SHP77 (cell line): ENCODE data around the gene CNGA2.

Source experiments
- DNase-seq, 2 experiments: peaks; one replicate each; lab custom pipeline; 2025; lab: John Stamatoyannopoulos, UW

The CNGA2 gene

DNA sequence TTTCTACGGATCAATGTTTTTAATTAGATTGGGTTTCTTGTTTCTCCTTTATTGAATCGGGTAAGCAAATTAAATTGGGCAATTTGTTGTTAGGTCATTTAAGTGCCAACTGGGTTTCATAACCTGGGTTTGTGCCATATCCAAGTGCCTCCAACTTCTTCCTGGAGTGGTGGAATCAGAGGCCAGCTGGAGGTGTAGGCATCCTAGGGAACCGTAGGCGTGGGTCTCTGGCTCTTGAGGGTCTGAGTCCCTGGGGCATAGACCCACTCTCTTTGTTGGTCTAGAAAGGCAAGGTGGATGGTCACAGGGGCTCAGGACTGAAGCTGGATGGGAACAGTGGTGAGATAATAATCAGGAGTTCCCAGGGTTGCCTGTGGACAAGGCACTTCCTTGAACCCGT, 18.3 kb downstream of the CNGA2 start:
- DNase-seq: no peak

DNA sequence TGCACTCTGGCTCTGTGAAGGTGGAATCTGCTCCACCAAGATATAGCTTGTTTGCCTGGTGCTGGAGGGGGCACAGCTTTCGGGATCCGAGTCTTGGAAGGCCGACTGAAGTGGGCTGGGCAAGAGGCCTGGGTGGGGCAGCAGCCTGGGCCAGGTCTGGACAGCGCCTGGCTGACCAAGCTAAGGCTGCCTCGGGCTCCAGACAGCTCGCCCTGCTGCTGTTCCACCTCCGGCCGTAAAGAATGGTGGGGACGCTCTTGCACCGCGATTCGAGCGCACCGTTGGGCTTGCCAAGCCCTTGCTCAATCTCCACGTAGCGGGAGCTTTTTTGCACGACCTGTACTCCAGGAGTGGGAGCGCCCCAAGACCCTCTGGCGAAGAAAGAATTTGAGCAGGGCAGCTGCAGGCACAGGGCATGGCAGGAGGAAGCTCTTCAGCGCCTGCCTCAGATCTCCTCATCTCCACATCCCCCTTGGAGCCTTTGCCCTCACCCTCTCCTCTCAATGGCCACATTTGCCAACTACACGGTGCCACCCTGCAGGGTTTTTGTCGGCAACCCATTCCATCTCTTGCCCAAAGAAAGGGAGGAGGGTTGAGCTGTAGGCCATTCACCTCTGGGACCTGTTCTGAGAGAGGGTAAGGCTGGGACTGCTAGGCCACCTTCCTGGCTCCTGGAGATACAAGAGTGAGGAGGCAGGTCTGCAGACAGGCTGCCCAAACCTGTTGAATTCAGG, 18.9 kb downstream of the CNGA2 start:
- peak in 1 of 2 experiments; percentile 32 for DNase-seq

DNA sequence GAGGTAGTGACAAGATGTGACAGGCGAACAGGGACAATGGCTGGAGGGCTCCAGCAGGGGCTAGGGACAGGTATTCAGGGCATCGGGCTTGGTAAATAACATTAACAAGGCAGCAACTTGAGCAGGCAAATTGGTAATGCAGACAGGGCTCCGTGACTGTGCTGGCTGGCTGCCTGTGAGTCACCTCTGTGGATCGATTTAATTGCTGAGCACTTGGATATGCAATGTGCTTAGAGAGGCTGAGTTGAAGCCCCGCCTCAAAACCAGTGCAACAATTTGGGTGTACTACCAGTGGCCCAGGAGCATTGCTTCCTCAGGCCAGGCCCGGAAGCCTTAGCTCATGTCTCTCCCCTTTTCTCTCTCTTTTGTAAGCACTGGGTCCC, 19.5 kb downstream of the CNGA2 start:
- no peak for DNase-seq

DNA sequence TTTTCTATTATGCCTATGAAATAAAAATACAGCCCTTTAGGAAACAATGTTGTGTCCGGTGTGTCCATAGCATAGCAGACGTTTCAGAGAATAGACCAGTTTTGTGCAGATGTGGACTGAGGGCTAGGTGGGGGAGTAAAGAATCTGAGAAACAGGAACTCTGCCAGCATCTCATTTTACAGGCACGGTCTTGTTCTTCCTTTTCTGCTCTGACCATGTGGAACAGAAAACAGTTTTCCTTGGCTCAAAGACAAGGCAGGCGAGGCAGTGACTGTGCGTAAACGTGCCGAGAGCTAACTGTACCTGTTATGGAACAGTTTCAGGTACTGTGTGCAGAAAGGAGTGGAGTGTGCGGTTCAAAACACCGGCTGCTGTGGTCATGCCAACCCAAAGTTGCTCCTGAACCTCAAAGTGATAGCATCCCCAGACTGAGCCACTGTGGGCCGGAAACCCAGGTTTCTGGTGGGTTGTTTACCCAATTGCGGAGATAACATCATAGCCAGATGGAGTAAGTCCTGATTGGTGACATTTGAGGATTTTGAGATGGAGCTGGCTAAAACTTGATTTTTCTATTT, 20.2 kb downstream of the CNGA2 start:
- no peak for DNase-seq

DNA sequence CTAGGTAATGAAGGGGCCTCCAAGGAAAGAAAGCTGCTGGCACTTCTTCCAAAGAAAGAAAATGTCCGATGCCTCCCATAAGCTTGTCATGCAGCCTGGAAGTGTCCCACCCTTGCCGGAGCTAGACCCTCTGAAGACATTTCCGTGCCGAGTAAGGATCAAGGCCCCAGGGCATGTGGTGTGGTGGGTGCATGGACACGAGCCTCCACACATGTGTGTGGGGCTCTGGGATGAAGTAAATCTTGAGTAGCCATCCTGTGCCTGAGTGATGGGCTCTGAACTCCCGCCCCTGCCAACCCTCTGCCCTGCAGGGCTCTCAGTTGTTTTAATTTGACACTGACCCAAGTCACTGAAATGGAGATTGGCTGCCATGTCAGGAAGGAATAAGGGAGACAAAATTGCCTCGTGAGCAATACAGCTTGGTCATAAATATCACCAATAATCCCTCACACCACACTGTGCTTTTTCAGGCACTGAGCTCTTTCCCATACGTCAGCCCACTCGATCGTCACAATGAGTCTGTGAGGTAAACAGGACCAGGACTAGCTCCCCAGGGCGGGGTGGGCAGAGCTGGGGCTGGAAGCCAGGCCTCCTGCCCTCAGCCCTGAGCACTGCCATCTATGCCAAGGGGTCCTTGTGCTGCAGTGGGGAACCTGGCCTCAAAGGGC, 24.6 kb downstream of the CNGA2 start:
- DNase-seq: no peak

DNA sequence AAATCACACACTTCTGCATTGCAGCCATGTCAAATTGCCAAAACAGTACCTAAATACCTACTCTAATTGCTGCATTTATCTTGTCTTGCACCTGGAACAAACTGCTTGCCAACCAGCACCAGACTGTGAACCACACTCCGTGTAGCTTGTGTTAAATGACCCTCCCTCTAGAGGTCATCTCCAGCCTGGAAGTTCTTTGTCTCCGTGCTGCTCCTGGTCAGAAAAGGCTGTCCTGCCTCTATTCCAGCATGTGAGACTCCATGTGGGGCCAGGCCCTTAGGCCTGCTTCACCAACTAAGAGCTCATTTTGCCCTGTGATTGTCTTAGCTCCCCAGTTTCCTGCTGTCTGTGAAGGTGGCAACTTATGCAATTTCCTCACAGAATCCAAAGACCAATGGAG, 28.3 kb downstream of the CNGA2 start:
- DNase-seq: no peak

DNA sequence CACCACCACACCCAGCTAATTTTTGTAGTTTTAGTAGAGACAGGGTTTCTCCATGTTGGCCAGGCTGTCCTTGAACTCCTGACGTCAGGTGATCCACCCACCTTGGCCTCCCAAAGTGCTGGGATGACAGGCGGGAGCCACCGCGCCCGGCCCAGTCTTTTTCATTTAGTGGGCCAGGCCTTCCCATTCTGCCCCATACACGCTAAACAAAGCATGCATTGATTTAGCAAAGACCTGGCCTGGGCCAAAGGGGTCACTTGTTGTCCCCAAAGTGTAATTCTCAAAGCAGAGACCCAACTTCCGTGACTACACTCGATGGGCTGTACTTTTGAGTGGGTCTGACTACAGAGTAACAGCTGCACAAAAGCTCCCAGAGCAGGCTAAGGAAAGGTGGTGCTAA, 29.2 kb downstream of the CNGA2 start:
- no peak for DNase-seq

DNA sequence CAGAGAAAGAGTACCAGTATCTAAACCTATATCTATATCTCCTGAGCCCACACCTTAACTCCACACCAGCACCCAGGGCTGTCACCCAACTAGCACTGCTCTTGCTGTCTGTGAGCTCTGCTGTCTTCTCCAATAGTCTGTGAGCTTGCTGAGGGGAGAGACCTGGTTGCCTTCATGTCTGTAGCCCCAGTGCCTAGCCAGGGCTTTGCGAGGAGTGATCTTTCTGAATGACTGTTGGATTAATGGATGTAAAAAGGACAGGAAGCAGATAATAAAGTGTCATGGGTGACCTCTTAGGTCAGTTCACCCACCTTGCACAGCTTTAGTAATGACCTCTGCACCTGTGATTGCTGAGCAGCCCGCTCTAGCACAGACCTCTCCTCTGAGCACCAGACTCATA, 30.5 kb downstream of the CNGA2 start:
- no peak for DNase-seq

DNA sequence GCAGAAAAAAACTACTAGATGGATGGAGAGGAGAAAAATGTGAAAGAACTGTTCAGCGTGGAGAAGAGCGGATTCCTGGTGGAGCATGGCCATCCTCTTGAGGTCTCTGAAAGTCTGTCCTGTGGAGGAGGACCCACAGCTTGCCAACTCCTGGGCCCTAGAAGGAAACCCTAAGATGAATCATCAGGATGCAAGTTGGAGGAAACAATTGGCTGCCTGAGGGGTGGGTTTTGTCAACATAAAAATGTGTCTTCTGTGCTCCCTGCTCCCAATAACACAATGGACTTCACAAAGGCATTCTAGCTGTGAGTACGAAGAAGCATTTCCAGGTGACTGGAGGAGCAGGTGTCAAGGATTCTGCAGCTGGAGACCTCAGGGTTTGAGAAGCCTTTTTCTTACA, 37.2 kb downstream of the CNGA2 start:
- DNase-seq: no peak

DNA sequence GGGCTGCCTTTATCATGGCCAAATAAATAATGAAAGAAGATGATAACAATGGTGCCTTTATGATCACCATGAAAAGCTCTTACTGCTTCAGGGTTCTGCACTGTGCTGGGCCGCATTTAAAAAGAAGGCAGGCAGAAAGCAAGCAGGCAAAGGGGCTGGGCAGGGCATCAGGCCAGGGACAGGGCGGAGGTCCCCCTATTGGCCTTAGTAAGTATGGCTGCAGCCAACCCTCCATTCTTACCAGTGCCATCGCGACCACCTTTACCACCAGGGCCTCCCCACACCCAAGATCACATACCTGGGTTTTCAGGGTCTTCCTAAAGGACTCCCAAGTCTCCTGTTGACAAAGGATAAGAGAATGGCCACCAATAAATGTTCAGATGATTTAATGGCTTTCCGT, 38.9 kb downstream of the CNGA2 start:
- no peak for DNase-seq

DNA sequence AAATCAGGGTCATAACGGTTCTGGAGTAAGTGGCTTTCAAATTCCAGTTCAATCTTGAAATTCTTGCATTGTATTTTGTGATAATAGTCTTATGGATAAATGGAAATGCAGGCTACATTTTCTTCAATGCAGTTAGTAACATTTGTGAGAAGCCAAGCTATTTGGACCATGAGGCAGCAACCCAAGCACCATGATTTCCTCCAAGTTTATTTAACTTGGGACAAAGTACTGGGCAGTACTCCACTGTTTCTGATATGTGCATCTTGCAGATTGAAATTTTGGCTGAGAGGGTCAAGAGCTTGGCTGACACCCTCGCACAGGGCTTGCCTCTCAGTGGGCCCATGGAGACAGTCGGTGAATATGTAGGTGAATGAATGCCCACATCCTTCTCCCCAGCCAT, 39.9 kb downstream of the CNGA2 start:
- no peak for DNase-seq

DNA sequence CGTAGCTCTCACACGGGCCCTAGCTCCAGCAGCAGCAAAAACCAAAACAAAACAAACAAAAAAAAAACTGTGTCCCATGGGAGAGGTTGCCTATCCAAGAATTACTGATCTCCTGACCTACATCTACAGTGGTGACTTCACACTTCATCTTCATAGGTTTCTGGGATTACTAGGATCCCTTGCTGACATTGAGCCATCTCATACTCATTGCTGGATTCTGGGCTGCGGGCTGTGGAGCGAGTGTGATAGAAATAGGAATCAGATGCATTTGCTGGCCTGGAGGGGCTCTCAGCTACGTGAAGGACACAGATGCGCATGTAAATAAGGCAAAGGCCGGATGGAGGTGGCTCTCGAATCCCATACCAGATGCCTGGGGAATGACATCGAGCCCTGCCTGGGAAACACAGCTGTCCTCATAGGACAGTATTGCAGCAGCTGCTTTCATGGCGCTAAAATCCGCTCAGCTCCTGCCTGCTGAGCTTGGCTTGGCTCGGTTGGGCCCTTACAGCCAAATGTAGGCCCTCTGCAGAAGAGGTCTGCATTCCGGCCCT, 41.7 kb downstream of the CNGA2 start:
- DNase-seq: no peak

DNA sequence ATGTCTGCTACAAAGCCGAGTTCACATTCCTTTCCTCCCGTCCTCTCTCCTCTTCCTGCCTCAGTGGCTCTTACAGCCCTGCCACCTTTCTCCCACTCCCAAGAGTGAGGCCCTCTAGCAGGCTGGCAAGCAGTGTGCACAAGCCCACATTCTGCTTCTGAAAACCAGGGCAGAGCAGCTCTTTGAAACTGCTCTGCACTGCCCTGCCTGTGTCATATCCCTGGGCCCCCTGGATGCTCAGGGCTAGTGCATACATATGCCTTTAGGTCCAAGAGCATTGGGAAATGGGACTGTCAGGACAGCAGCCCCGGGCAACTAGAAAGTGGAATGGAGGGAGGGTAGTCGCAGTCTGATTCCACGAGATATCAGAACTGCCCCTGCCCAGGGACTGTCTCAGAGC, 42.4 kb downstream of the CNGA2 start:
- DNase-seq: no peak

DNA sequence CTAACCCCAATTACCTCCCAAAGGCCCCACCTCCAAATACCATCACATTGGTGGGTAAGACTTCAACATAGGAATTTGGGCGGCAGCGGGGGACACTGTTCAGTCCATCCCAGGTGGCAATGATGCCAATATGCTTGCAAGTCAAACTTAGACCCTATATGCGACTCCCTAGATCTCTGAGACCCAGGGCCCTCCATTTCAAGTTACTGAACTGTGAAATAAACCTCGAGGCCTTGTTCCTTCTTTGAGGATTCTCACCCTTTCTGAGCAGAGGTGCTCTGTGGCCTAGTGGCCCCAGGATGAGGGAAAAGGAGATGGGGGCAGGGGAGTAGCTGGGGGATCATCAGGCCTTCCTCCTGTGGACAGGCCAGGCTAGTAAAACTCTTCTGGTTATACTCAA, 44.7 kb downstream of the CNGA2 start:
- no peak for DNase-seq

DNA sequence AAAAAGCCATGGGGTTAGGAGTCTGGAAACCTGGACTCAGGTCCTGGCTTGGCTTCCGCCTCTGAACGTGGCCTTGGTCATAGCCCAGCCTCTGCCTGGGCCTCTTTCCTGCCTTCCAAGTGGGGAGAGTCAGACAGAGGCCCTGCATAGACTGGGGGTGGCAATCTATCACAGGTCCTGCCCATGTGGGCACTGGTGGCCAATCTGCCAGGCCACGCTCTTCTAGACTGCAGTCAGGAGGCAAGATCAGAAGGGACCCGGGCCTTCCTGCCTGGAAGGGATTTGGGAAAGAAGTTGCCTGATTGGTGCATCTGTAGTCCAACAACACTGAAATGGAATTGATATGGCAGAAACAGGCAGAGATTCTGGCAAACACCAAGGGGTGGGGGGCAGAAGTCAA, 46.1 kb downstream of the CNGA2 start:
- DNase-seq: no peak

DNA sequence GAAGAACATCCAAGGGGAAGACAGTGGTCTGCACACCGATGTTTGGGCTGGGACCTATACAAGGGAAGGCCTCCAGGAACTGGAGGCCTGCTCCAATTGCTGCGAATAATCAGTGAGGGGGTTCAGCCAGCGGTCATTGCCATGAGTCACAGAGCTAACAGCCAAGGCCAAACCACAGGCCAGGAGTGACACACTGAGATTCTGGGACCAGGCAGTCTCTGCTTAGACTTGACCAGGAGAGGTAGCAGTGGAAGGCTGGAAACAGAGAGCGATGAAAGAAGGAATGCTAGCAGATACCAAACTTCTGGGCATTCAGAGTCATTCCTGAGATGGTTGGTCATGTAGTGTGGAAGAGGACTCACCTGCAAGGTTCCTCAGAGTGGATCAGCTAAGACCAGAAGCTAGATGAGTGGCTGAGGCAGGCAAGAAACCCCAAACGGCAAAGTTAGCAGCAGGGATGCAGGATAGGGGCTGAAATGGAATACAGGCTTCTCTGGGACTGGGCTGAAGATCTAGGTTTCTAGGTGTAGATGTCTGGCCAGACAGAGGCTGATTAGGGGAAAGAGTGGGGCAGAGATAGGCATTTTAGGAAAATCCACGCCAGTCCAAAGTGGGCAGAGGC, 54.7 kb downstream of the CNGA2 start:
- no peak for DNase-seq

DNA sequence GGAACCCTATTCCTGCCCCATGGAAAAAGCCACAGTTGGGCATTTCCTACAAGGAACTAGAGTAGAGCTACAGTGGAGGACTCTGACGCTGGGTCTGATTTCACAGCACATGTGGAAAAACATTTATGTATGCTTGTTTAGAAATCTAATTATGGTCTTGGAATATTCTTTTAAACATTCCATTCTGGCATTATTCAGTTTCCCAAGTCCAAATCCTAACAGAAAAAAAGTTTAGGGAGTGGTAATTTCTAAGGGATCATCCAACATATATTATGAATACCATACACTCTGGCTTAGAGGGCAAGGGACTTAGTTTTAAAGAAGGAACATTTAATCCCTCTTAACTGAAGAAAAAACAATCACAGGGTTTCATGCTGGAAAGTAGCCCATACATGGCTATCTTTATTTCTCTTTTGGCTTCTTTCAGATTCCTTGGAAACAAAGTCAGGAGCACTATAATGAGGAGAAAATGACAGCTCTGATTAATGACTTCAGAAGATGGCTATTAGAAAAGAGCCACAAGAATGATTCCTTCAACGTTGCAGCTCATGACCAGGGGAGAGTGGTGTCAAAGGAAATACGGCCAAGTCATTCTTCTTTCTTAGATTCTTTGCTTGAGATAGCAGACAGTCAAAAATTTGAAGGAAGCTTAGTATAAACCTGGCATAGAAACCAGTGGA, 56.1 kb downstream of the CNGA2 start:
- no peak for DNase-seq

DNA sequence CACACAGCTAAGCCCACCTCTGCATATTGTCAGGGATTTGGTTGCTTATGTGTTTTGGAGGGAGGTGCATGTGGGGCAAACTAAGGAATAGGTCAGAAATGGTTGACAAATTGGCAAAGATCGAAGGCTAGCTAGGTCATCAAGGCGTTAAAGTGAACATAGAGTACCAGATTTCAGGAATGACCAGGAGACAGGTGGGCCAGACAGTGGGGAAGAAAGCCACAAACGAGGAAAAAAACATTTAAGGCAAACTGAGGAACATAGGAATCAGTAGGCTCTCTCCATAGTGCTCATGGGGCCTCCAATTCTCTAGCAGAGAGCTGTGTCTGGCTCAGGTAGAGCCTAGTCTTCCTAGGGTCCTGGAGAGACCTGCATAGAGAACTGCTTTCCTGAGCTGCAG, 57.4 kb downstream of the CNGA2 start:
- no peak for DNase-seq

DNA sequence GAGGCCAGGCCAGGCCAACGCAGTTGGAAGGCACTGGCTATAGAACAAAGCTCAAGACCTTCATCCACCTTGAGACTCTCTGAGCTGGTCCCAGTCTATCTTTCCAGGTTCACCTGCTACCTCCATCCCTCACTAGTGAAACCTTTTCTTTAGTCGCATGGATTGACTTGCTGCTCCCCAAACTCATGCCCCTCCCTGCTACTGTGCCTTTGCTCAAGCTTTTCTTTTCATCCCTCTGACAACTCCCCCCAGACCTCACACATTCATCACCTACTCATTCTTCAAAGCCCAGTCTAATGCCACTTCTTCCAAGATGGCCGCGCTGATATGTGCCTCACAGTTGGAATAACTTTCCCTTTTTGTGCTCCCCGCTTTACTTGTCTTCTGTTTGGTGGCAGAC, 58.0 kb downstream of the CNGA2 start:
- no peak for DNase-seq

DNA sequence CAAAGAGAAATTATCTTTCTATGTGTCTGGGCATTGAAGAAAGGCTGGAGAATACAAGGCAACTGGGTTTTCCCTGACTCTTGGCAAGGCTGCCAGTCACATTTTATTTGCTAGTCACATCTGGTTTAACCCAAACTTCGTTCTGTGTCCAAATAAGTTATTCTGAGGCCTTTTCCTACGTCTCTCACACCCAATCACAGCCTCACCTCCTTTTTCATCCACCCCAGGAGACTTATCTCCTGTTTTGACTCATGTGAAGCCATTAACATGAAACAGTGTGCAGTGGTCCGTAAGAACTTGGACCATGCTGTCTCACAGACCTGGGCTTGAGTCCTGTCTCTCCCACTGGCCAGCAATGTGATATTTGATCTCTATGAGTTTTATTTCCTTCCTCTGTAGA, 59.3 kb downstream of the CNGA2 start:
- DNase-seq: no peak
